Measurements from ENCODE around the gene GALK2.
"Not testable (repeated sequence)": the region's sequence is repeated elsewhere in the genome, so short reads cannot be mapped to it uniquely, and the experiment has no call there.

The GALK2 gene

GRCh38 chr15:49328941-49329340 is 158.9 kb downstream of the GALK2 start:
- no peak for DNase-seq (ENCODE audit: extremely low read depth in 1 of 2, low read depth in 1 of 2)

- DNase-seq (ENCODE audit: extremely low read depth in 1 of 2, low read depth in 1 of 2), result no peak
Measured at GRCh38 chr15:49330166-49330565, 160.1 kb downstream of the GALK2 start.

DNA sequence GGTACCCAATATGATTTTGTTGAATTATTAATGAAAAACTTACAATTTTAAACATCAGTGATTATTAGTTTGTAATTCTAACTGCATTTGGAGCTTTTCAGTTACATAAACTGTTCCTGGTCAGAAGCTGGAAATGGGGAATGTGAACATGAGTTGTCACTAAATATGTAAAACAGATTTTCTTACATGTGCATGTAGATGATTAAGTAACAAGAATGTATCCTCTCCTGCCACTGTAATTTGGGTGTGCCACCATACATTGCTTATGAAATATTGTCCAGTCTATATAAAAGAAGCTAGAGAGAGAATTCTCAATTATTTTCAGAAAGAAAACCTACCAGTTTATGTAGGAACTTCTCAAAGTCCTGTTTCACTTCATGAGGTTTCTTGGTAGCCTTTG is 161.4 kb downstream of the GALK2 start:
- no peak for DNase-seq (ENCODE audit: extremely low read depth in 1 of 2, low read depth in 1 of 2)

GRCh38 chr15:49331951-49332350 is 161.9 kb downstream of the GALK2 start:
- DNase-seq (ENCODE audit: extremely low read depth in 1 of 2, low read depth in 1 of 2), result no peak

- no peak for DNase-seq (ENCODE audit: extremely low read depth in 1 of 2, low read depth in 1 of 2)
Measured at GRCh38 chr15:49339656-49340055, 169.6 kb downstream of the GALK2 start.

GRCh38 chr15:49343546-49343945 is 173.5 kb downstream of the GALK2 start:
- DNase-seq (ENCODE audit: extremely low read depth in 1 of 2, low read depth in 1 of 2), result no peak

DNA sequence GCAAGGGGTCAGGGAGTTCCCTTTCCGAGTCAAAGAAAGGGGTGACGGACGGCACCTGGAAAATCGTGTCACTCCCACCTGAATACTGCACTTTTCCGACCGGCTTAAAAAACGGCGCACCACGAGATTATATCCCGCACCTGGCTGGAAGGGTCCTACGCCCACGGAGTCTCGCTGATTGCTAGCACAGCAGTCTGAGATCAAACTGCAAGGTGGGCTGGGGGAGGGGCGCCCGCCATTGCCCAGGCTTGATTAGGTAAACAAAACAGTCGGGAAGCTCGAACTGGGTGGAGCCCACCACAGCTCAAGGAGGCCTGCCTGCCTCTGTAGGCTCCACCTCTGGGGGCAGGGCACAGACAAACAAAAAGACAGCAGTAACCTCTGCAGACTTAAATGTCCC is 184.4 kb downstream of the GALK2 start:
- DNase-seq (ENCODE audit: extremely low read depth in 1 of 2, low read depth in 1 of 2), result not testable (repeated sequence)

DNA sequence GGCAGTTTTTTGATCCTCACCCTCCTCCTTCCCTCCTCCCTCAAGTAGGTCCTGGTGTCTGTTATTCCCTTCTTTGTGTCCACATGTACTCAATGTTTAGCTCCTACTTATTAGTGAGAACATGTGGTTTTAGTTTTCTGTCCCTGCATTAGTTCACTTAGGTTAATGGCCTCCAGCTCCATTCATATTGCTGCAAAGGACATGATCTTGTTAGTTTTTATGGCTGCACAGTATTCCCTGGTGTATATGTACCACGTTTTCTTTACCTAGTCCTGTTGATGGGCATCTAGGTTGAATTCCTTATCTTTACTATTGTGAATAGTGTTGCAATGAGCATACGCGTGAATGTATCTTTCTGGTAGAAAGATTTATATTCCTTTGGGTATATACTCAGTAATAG is 191.3 kb downstream of the GALK2 start:
- no peak for DNase-seq (ENCODE audit: extremely low read depth in 1 of 2, low read depth in 1 of 2)

DNA sequence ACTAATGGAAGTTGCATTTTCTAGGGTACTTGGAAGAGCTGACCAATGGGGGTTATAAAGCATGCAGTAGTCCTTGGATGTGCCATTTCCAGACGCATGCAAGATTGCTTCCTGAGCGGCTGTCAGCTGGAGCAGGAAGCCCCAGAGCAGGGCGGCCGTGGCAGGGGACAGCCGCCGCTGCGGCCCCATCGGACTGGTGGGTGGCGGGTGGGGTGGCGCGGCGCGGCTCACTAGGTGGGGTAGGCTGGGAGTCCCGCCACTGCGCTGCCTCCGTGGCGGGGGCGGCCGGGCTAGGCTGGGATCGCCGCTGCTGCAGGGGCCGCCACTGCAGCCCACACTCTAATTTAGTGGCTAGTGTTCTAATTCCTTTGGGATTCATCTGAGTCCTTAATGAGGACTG is 196.4 kb downstream of the GALK2 start:
- DNase-seq (ENCODE audit: extremely low read depth in 1 of 2, low read depth in 1 of 2), result no peak

DNA sequence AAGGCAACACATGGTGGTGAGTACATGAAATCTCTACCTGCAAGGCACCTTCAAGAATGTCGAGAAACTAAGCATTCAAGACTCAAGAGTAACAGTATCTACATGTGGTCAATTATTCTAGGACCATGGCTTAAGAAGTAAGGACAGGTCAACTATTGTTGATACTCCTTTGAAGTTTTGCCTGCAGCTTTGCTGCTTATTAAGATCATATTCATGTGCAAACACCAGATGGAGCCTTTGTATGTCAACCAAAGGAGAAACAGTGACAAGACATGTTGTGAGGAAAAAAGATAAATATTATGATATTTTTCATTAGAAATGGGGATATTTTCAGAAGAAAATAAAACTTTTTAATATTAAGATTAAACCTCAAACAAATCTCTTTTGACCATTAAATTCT is 200.7 kb downstream of the GALK2 start:
- DNase-seq (ENCODE audit: extremely low read depth in 1 of 2, low read depth in 1 of 2), result no peak

- no peak for DNase-seq (ENCODE audit: extremely low read depth in 1 of 2, low read depth in 1 of 2)
Measured at GRCh38 chr15:49372366-49372765, 202.3 kb downstream of the GALK2 start.

DNA sequence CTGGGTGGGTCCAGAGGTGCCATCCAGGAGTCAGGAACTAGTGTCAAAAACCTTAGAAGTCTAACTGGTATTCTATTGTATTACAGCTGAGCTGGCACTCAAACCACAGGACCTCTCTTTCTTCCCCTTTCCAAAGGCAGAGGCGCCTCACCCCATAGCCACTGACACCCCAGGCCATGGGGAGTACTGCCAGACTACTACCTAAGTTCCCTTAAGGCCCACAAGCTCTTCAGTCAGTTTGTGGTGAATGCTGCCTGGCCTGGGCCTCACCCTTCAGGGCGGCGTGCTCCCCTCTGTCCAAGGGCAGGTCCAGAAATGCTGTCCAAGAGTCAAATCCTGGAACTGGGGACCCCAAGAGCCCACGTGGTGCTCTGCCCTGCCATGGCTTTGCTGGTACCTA is 209.9 kb downstream of the GALK2 start:
- no peak for DNase-seq (ENCODE audit: extremely low read depth in 1 of 2, low read depth in 1 of 2)

DNA sequence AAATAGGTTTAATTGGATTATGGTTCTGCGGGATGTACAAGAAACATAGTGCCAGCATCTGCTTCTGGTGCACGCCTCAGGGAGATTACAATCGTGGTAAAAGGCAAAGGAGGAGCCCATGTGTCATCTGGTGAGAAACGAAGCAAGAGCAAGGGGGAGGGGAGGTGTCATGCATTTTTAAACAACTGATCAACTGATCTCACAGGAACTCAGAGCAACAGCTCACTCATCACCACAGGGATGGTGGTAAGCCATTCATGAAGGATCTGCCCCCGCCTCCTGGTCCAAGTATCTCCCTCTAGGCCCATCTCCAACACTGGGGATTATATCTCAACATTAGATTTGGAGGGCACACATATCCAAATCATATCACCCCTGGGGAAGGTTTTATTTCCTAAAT is 210.9 kb downstream of the GALK2 start:
- no peak for DNase-seq (ENCODE audit: extremely low read depth in 1 of 2, low read depth in 1 of 2)
